ENCODE data around the gene USP10.

Gene USP10

DNA sequence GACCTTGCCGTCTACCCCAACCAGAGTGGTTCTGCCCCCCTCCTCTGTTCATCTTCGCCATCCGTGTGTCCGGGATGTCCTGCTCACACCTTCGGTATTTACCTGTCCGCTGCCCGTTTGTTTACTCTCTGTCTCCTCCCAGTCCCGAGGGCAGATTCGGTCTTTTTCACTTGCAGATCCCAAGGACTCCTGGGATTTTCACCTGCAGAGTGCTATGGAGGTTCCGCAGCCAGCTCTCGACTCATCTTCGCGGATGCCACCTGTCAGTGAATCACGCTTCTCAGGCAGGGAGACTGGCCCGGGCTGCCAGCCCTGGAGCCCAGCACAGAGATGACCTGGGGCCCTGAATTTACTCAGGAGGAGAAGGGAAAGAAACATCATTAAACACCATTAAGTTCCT, 128.1 kb downstream of the USP10 start:
- no peak for DNase-seq

DNA sequence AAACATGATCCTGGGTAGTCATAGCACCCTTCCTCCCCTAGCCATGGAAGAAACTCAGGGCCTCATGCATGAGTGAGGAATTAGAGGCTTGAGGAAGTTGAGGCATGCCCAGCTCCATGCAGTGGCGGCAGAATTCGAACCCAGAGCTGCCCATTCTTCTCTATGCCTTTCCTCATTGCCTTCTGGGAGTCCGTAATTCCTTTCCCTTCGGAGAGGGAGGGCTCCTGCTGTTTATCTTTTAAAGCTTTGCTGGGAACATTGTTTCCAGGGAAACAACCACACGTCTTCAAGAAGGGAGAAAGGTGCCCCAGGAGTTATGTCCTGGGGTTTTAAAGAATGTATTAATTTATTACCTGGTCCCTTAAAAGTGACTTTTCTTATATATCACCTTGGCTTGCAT, 128.5 kb downstream of the USP10 start:
- no peak for DNase-seq
